HG02885 (cell line): Measurements from ENCODE around the gene BRMS1L.

Source experiments
- ATAC-seq: cut with Tn5 transposase; IDR thresholded peaks from one replicate; pipeline ENCODE4 v1.9.1; 2021; ENCODE audit warnings: mild to moderate bottlenecking; ENCODE audit not compliant: unreplicated experiment, poor library complexity

The BRMS1L gene

GRCh38 chr14:35911097-35911496, 85.0 kb downstream of the BRMS1L start:
- ATAC-seq, result no peak

- no peak for ATAC-seq
These were observed 89.0 kb downstream of the BRMS1L start for GRCh38 chr14:35915185-35915584.

DNA sequence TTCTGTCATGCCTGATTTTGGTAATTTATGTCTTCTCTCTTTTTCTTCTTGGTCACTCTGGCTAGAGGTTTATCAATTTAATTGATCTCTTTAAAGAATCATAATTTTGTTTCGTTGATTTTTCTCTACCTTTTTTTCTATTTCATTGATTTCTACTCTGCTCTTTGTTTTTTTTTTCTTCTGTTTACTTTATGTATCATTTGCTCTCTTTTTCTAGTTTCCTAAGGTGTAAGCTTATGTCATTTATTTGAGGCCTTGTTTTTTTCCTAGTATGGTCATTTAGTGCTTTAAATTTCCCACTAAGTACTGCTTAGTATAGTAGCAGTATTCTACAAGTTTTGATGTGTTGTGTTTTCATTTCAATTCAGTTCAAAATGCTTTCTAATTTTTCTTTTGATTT, 89.6 kb downstream of the BRMS1L start:
- no peak for ATAC-seq
